Measurements from ENCODE around the gene PLA2G6.
"Not testable (repeated sequence)": the region's sequence is repeated elsewhere in the genome, so short reads cannot be mapped to it uniquely, and the experiment has no call there.

Gene PLA2G6

GRCh38 chr22:38080850-38081635, 100.6 kb downstream of the PLA2G6 start:
- no peak for DNase-seq

GRCh38 chr22:38080474-38080849, 101.2 kb downstream of the PLA2G6 start:
- no peak for DNase-seq

GRCh38 chr22:38079804-38080203, 101.8 kb downstream of the PLA2G6 start:
- no peak for DNase-seq

- DNase-seq: not testable (repeated sequence)
Observed at GRCh38 chr22:38079208-38079607, 102.4 kb downstream of the PLA2G6 start.

GRCh38 chr22:38078046-38078840, 103.4 kb downstream of the PLA2G6 start:
- DNase-seq: no peak

GRCh38 chr22:38077595-38077994, 104.0 kb downstream of the PLA2G6 start:
- no peak for DNase-seq

- no peak for DNase-seq
Observed at GRCh38 chr22:38077096-38077495, 104.5 kb downstream of the PLA2G6 start.

GRCh38 chr22:38075961-38076360, 105.7 kb downstream of the PLA2G6 start:
- no peak for DNase-seq

- DNase-seq: no peak
Observed at GRCh38 chr22:38075105-38075825, 106.4 kb downstream of the PLA2G6 start.

GRCh38 chr22:38074181-38075104, 107.2 kb downstream of the PLA2G6 start:
- no peak for DNase-seq

GRCh38 chr22:38073150-38074130, 108.2 kb downstream of the PLA2G6 start:
- DNase-seq: no peak

GRCh38 chr22:38072322-38073149, 109.1 kb downstream of the PLA2G6 start:
- DNase-seq: no peak

- no peak for DNase-seq
Observed at GRCh38 chr22:38071421-38072321, 110.0 kb downstream of the PLA2G6 start.

GRCh38 chr22:38070250-38070921, 111.2 kb downstream of the PLA2G6 start:
- DNase-seq: no peak

GRCh38 chr22:38069372-38070249, 112.0 kb downstream of the PLA2G6 start:
- no peak for DNase-seq

- no peak for DNase-seq
Observed at GRCh38 chr22:38068641-38069371, 112.8 kb downstream of the PLA2G6 start.
